DMS 273 (cell line): ENCODE results near the gene MMP2.

ENCODE experiments used
- DNase-seq: peaks from one replicate; lab custom pipeline; 2025; ENCODE audit not compliant: unreplicated experiment; lab: John Stamatoyannopoulos, UW

The MMP2 gene

DNA sequence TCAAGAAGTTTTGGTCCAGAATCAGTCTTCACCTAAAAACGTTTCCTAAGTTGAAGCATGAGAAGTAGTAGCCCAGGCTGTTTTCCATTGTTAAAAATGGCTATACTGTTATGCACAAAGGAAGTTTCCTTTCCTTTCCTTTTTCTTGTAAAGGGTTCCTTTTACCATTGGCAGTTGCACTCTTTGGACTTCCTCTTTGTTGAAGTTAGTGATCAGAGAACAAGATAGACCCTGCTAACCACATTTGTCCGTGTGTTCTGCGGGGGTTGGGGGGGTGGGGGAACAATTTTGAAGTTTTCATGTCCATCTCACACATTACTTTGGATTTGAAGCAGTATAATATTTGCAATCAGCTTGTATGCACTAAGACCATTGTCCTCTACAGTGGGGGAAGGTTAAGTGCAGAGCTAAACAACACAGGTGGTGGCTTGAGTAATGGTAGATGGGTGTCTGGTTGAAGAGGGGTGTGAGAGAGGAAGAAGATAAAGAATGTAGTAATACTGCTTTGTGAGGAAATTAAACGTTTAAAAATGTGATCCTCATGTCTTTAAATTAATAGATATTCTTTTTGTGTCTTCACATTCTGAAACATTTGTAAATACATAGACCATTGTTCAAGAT lies 31.3 kb downstream of the MMP2 start:
- DNase-seq, result no peak

DNA sequence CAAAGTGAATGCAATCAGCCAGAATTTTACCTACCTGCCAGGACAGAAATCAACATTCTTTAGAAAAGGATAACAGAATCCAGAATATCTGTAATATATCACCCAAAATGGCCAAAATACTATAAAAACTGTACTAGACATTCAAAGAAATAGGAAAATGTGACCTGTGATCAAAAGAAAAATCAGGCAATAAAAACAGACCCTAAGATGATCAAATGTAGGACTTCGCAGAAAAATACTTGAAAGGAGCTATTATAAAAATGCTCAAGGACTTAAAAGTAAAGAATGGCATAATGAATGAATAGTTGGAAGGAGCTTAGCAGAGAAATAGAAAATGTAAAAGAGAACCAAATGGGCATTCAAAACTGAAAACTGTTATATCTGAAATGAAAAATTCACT lies 33.9 kb downstream of the MMP2 start:
- DNase-seq, result no peak

DNA sequence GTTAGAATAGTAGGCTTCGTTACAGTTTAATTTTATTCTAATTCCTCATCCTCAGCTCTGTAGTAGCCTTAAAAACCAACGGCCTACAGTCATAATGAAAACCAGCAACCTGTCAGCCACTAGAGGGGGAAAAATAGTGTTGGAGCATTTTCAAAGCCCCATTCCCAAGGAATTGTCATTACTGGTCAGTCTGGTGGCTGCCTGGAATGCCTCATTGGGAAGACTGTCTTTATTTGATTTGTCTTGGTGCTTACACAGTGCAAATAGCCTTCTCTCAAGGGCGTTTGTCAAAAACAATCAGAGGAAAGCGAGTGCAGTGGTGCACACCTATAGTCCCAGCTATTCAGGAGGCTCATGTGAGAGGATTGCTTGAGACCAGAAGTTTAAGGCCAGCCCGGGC lies 34.6 kb downstream of the MMP2 start:
- no peak for DNase-seq

DNA sequence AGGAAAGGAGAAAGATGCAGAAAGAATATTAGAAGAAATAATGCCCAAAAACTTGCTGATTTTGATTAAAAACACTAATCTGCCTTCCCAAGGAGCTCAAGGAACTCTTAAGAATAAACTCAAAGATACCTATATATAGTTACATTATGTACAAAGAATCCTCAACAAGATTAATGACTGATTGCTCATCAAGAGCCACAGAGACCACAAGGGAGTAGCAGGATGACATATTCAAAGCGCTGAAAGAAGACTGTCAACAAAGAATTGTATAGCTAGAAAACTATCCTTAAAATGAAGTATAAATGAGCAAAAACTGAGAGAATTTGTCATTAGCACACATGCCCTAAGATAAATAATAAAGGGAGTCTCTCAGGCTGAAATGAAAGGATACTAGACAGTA lies 36.1 kb downstream of the MMP2 start:
- DNase-seq, result no peak

DNA sequence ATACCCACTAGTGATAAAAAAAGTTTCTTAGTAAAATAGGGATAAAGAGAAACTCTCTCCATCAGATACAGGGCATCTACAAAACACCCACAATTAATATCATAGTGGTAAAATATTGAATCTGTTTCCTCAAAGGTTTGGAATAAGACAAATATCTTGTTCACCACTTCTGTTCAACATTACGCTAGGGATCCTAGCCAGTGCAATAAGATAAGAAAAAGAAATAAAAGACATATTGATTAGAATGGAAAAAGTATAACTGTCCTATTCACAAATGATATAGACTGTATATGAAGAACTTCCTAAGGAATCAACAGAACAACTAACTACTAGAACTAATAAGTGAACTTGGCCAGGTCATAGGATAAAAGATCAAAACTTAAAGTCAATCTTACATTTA lies 42.8 kb downstream of the MMP2 start:
- DNase-seq, result no peak

DNA sequence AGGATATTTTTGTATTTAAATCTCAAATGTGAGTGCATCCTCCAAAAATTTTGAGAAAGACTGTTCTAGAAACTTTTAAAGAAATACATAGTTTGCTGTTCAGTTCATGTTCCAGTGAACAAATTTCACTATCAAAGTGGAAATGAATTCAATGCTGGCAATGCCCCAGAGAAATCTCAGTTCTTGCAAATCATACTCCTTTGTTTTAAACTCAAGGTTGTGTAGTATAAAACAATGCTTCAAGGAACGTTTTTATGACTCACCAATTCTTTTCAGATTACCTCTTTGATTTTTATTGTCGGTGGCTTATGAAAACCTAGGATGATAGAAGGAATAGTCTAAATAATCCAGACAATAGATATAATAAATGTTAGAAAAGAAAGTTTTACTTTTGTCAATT lies 47.4 kb downstream of the MMP2 start:
- DNase-seq, result no peak

DNA sequence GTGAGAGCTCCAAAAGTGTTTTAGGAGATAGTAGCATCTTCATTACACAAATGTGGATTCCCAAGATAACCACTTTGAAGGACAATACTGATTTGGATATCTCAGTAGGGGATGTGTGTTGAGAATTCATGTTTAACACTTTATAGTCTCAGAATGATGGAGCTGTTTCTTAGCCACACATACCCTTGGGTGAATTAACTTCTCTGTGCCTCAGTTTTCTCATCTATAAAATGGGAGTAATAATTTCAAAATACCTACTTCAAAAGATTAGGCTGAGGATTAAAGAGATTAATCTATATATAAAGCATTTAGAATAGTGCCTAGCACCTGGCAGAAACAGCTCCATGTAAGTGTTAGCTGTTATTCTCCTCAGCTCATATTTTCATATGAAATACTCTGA lies 48.9 kb downstream of the MMP2 start:
- DNase-seq, result no peak

DNA sequence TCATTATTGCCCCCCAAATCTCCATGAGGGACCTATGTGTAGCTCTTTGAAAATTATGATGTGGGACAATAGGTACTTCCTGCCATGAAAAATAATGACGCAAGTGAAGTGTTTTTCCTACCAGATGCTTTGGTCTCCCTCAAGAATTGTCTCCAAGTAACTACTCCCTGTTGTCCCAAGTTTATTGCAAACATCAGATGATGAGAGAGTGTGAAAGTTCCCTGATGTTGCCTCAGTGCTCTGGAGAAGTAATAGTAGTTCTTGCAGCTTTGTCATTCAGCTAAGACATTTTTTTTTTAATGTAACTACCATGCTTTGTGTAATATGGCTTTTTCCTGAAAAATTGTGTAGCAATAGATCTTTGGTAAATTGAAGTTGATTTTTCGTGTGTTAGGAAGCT lies 50.0 kb downstream of the MMP2 start:
- DNase-seq, result no peak

DNA sequence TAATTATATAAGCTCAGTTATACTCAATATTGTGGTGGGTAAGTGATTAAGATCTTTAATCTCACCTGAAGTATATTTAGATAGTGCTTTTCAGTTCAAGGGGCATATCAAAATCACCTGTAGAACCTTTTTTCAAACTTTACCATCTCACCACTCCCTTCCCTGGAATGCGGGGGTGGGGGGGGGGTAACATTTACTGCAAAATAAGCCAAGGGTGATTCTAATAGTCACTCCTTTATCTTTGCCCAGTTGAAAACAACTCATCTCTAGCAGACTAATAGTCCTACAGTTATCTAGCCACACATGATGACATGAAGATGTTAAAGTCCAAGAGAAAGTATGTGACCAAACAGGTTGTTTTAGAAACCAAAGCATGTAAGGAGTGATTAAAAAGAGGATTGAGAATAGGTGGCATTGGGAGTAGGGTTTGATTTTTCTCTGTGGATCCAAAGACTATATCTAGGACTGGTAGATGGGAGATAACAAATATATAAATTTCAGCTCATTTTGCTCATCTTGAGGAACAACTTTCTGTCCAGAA lies 51.4 kb downstream of the MMP2 start:
- DNase-seq, result no peak

DNA sequence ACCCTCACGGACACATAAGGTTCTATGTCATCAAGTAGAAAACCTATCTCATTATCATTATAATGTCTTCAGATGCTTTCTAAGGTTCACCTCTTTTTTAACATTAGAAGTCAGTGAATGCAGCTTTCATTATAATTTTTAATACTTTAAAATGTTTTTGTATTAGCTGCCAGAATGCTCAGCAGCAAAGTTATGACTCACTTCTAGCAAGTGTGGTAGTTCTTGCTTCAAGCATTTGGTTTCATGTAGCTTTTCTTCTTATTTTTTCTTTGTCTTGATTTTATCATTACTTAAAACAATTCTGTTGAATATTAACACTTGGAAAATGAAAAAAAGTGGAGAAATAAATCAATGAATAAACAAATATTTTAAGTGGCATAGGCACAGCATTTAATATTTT lies 53.2 kb downstream of the MMP2 start:
- no peak for DNase-seq

DNA sequence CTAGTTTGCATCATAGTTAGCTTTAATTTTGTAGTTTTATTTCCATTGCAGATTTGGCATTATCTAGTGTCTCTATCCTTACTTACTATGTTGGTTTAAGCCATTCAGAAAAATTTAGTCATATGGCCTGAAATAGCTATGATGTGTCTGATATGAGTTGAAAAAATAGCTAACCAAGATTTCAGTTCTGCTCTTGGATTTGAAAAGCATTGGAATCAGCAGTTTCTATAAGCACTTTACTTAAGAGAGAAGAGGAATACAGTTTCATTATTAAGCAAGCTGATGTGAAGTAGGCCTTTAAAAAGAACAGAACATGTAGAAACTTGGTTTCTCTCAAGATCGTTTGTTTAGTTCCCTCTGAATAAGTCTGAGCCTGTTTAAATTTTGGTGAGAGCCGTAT lies 55.8 kb downstream of the MMP2 start:
- DNase-seq, result no peak

DNA sequence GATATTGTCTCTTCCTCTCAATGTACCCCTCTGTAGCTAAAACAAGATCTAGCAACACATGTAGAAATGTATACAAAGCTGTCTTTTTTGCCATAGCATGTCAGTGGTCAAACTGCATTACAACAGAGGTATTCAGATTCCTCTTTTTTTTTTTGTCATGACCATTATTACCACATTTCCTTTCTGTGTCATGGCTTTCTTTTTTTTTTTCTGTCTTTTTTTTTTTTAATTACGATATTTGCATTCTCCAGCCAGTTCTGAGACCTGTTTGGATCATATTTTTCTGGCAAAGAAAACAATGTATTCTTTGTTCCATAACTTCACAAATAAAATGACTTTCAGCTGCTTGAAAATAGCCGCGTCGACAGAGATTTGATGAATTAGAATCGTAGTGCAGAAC lies 60.1 kb downstream of the MMP2 start:
- no peak for DNase-seq

DNA sequence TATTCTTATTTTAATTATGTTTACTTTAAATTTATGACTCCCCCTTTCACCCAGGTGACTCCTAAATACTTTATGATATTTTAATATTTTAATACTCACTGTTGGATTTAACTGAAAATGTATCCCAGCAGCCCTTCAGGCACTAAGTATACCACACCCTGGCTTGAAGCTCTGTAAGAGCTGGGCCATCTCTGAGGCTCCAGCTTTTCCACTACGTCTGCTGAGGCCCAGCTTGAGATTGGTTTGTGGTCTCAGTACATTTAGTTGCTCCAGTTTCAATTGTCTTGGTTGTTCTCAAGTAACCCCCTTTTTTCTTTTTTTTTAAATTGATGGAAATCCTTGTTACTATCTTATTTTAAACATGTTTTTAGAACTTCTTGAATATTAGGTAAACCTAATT lies 60.5 kb downstream of the MMP2 start:
- no peak for DNase-seq

DNA sequence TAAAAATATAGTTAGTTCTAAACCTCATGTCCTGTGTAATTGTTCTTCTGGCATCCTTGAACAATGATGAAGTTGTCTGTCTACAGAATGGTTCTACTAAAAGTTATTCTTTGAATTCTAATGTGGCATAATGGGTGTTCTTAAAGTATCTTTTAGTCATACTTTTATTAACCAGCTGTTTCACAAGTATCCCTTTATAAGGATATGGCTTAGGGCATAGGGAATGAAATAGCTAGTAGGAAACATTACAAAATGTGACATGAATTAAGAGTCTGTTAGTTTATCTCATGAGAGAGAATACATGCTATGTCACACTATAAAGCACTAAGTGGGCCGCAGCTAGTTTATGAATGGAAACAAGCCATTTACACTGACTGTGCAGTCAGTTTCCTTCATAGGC lies 61.2 kb downstream of the MMP2 start:
- no peak for DNase-seq

DNA sequence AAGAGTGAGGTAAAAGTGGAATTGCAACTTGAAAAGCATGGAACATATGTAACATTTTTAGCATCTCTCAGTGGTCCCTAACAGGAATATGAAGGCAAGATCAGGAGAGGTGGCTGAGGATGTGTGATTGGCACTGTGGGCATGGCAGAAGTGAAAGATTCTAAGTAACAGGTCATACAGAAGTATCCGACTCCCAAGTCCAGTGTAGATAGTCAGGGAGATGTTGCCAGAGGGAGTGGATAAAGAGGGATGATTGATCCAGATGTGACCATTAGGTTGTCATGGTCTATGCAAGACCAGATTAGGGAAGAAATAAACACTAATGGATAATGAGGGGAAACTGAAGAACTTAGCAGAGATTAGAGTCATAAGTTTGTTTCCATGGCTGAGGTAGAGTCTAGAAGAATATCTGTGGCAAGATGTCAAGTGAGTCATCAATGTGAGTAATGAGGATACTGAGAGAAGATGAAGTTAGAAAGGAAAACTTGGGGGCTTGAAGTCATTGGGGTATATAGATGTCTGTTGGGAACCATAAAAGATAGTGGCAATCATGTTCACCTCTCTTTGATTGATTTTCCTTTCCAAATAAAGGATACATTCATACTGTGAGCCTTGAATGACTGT lies 63.6 kb downstream of the MMP2 start:
- DNase-seq, result no peak

DNA sequence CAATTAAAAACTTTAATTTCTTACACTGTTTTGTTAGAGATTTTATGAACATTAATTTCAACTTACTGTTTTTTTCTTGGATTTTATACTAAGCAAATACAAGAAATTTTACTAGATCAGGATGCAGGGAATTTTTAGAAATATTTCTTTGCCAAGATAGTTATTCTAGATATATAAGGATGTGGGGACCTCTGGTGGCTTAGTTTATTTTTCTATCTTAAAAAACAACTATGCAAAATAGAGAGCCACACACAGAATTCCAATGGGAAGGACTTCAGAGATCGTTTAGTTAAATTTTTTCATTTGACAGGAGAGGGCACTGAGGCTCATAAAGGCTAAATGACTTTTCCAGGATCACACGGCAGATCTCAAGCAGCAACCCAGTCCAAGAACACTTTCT lies 64.5 kb downstream of the MMP2 start:
- peak; percentile 64 for DNase-seq

DNA sequence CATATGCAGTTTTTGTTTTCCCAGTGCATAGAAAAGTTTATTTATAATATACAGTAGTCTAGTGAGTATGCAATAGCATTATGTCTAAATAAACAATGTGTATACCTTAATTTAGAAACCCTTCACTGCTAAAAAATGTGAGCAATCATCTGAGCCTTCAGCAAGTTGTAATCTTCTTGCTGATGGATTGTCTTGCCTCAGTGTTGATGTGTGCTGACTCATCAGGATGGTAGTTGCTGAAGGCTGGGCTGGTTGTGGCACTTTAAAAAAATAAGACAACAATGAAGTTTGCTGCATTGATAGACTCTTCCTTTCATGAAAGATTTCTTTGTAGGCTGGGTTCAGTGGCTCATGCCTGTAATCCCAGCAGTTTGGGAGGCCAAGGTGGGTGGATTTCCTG lies 73.6 kb downstream of the MMP2 start:
- DNase-seq, result no peak

DNA sequence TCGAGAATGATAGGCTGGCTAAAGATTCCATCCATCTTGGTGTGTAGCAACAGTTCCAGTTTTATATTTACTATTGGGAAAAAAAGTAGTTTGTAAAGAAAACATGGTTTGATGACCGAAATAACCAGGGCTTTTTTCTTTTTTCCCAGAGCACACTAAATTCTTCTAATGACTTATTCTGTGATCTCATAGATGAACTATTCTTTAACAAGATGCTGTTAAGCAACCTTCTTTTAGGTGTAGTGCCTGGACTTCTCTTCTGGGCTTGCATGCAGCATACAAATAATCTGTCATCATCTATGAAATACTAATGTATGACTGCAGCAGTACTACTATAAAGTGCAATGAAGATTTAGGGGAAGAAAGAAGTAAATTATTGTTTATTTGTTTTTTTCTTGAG lies 76.4 kb downstream of the MMP2 start:
- no peak for DNase-seq
